IMR-90 (cell line): ENCODE data around the gene FRAS1. TPM values are rescaled to one million over a fixed set of nuclear protein-coding genes. Genes with fewer than 3 reads are reported as not detected.
A peak's percentile ranks its signal among the peaks of the same experiment; 100 is the strongest.

Experiments used
- ATAC-seq: fragments of 200-7000 bp; cut with Tn5 transposase; 2 replicates; pipeline ENCODE4 v1.9.1; 2020; ENCODE audit warnings: low read depth, mild to moderate bottlenecking, moderate library complexity
- BruUV-seq: library from RNA; stranded (reverse); fragments of 400-500 nt; replicated peaks from 2 replicates; lab custom pipeline; 2021; lab: Mats Ljungman, UMichigan
- CTCF ChIA-PET: fragments of 300-600 bp; formaldehyde crosslinking; extraction: SDS; loops from one replicate; lab custom pipeline; 2021; ENCODE audit warnings: antibody characterized with exemption; lab: Yijun Ruan, JAX
- POLR2A ChIA-PET: fragments of 300-600 bp; sonication (Branson Sonifier 250); formaldehyde crosslinking; loops from one replicate; lab custom pipeline; 2022; ENCODE audit warnings: antibody characterized with exemption; ENCODE audit not compliant: unreplicated experiment; lab: Charles Lee
- DNase-seq: peaks from one replicate; pipeline ENCODE4 v3.0.0; 2013
- H2AFZ ChIP-seq: replicated peaks from 2 replicates; pipeline ENCODE3; 2013; ENCODE audit warnings: low read length, mild to moderate bottlenecking; ENCODE audit not compliant: poor library complexity
- H2AK5ac ChIP-seq: 2 replicates; pipeline ENCODE4 v1.6.1; 2013; ENCODE audit warnings: low read depth, low read length, inconsistent platforms
- H2AK9ac ChIP-seq: replicated peaks from 2 replicates; pipeline ENCODE3; 2013; ENCODE audit warnings: mild to moderate bottlenecking, low read depth, low read length, moderate library complexity; ENCODE audit not compliant: poor library complexity
- H2BK120ac ChIP-seq: 2 replicates; pipeline ENCODE4 v1.6.1; 2013; ENCODE audit warnings: low read depth, low read length, inconsistent platforms
- H2BK15ac ChIP-seq: 3 replicates; pipeline ENCODE4 v1.6.1; 2013; ENCODE audit warnings: low read depth, low read length, inconsistent platforms
- H2BK20ac ChIP-seq: 2 replicates; pipeline ENCODE4 v1.6.1; 2013; ENCODE audit warnings: low read depth, mild to moderate bottlenecking, inconsistent platforms, low read length, moderate library complexity
- H2BK5ac ChIP-seq: 2 replicates; pipeline ENCODE4 v1.6.1; 2013; ENCODE audit warnings: mild to moderate bottlenecking, low read depth, low read length, inconsistent platforms; ENCODE audit not compliant: poor library complexity, severe bottlenecking
- H3K14ac ChIP-seq: replicated peaks from 2 replicates; pipeline ENCODE4 v1.6.1; 2013; ENCODE audit warnings: low read depth, low read length, inconsistent platforms
- H3K18ac ChIP-seq: 2 replicates; pipeline ENCODE4 v1.6.1; 2013; ENCODE audit warnings: low read depth, low read length, control low read depth
- H3K23ac ChIP-seq: 2 replicates; pipeline ENCODE4 v1.6.1; 2013; ENCODE audit warnings: low read depth, low read length, inconsistent platforms
- H3K27ac ChIP-seq: 2 replicates; pipeline ENCODE4 v1.5.1; 2013; ENCODE audit warnings: mild to moderate bottlenecking, control low read depth, low read length; ENCODE audit not compliant: insufficient read depth
- H3K27me3 ChIP-seq: 2 replicates; pipeline ENCODE4 v1.6.1; 2013; ENCODE audit warnings: low read length; ENCODE audit not compliant: control insufficient read depth, insufficient read depth
- H3K36me3 ChIP-seq: 2 replicates; pipeline ENCODE4 v1.6.1; 2013; ENCODE audit warnings: low read length, mixed read lengths; ENCODE audit not compliant: control insufficient read depth, insufficient read depth
- H3K4ac ChIP-seq: 2 replicates; pipeline ENCODE4 v1.6.1; 2013; ENCODE audit warnings: low read depth, low read length, inconsistent platforms
- H3K4me1 ChIP-seq: 2 replicates; pipeline ENCODE4 v1.6.1; 2013; ENCODE audit warnings: low read length, mixed read lengths; ENCODE audit not compliant: control insufficient read depth, insufficient read depth
- H3K4me2 ChIP-seq: 2 replicates; pipeline ENCODE4 v1.6.1; 2013; ENCODE audit warnings: low read depth, mild to moderate bottlenecking, control low read depth, low read length, moderate library complexity
- H3K4me3 ChIP-seq: 2 replicates; pipeline ENCODE4 v1.5.1; 2013; ENCODE audit warnings: low read depth, mild to moderate bottlenecking, control low read depth, low read length, moderate library complexity; ENCODE audit not compliant: insufficient read depth
- H3K56ac ChIP-seq: 2 replicates; pipeline ENCODE4 v1.6.1; 2013; ENCODE audit warnings: low read length, inconsistent platforms; ENCODE audit not compliant: insufficient read depth; ENCODE audit errors: extremely low read depth
- H3K79me1 ChIP-seq, 2 experiments: 2 replicates each; pipeline ENCODE4 v1.6.1; 2013; ENCODE audit warnings: low read length in 2 of 2, inconsistent platforms in 1 of 2, low read depth in 1 of 2
- H3K9ac ChIP-seq: 2 replicates; pipeline ENCODE4 v1.6.1; 2013; ENCODE audit warnings: low read depth, low read length, control low read depth
- H3K9me1 ChIP-seq: 2 replicates; pipeline ENCODE4 v1.6.1; 2013; ENCODE audit warnings: low read length, inconsistent platforms; ENCODE audit not compliant: insufficient read depth
- H3K9me3 ChIP-seq: 2 replicates; pipeline ENCODE4 v1.6.1; 2013; ENCODE audit warnings: low read length; ENCODE audit not compliant: control insufficient read depth, insufficient read depth
- H4K20me1 ChIP-seq: 2 replicates; pipeline ENCODE4 v1.6.1; 2013; ENCODE audit warnings: low read length, inconsistent platforms; ENCODE audit not compliant: insufficient read depth
- H4K5ac ChIP-seq: 2 replicates; pipeline ENCODE4 v1.6.1; 2013; ENCODE audit warnings: mild to moderate bottlenecking, low read depth, low read length, control low read depth
- H4K8ac ChIP-seq, 2 experiments: 2 replicates each; pipeline ENCODE4 v1.6.1; 2013; ENCODE audit warnings: low read depth in 2 of 2, low read length in 2 of 2, control low read depth in 1 of 2, inconsistent platforms in 1 of 2
- H4K91ac ChIP-seq: 2 replicates; pipeline ENCODE4 v1.6.1; 2013; ENCODE audit warnings: low read depth, low read length, inconsistent platforms; ENCODE audit not compliant: insufficient read depth
- FOS ChIP-seq: fragments of 150-350 bp; IDR thresholded peaks from 2 replicates; pipeline ENCODE4 v1.6.1; 2016; ENCODE audit warnings: low read depth, low read length
- MAFK ChIP-seq: IDR thresholded peaks from 2 replicates; pipeline ENCODE4 v1.6.1; 2012; ENCODE audit warnings: low read depth, low read length, improper control_type of control experiment
- WGBS, 2 experiments: methylation state at CpG; one replicate each; pipeline versions ENCODE4 v1.1.5 to v1.1.7; 2013; ENCODE audit warnings: missing lambda C conversion rate in 2 of 2; ENCODE audit not compliant: insufficient read length in 1 of 2; ENCODE audit errors: extremely low coverage in 2 of 2; 5-methylcytosine and 5-hydroxymethylcytosine counted together
- dilution Hi-C: fragments of 300-500 bp; cut with HindIII; formaldehyde crosslinking; loops from one replicate; pipeline ENCODE4 v1.14.3; 2018; ENCODE audit warnings: low sequenced_read_pairs; ENCODE audit not compliant: unreplicated experiment
- in situ Hi-C: fragments of 300-500 bp; cut with MboI; formaldehyde crosslinking; loops from 3 replicates; pipeline ENCODE4 v1.14.3; 2019; ENCODE audit warnings: low sequenced_read_pairs, inconsistent platforms, mixed read lengths
- intact Hi-C: fragments of 100-400 bp; cut with micrococcal nuclease; formaldehyde crosslinking; loops from 2 replicates; pipeline ENCODE4 v1.10.0; 2022
- polyA plus RNA-seq, 3 experiments: library from polyadenylated mRNA; depleted of rRNA; stranded (reverse); fragments of >200 nt; gene quantifications; 2 replicates each; pipeline ENCODE4 v1.2.3, GENCODE V29; 2012; ENCODE audit warnings: low replicate concordance in 1 of 3
- total RNA-seq: library from RNA; depleted of rRNA; stranded (reverse); fragments of >200 nt; gene quantifications from 2 replicates; pipeline ENCODE4 v1.2.3, GENCODE V29; 2012

The FRAS1 gene
- total and polyA plus RNA-seq, 2 of the 4 experiments (the other 2 are of a cell fraction): under 0.01 to 0.03 TPM

GRCh38 chr4:78477276-78477675, 420.2 kb downstream of the FRAS1 start:
- no peaks in the 10 kb centered on the region for H3K36me3 ChIP-seq
- ATAC-seq: peak; percentile 49
- H2BK120ac ChIP-seq: no peak overlapping the region
- no peak overlapping the region for H3K4me2 ChIP-seq
- CTCF ChIA-PET: no interaction called here
- H3K9ac ChIP-seq: no peak overlapping the region
- no peak overlapping the region for H4K5ac ChIP-seq
- H3K56ac ChIP-seq: no peak overlapping the region
- WGBS, 2 experiments: no CpG with 5 or more reads among the region's 1 CpG
- H3K79me1 ChIP-seq: no peaks in the 10 kb centered on the region
- H2BK15ac ChIP-seq: no peak overlapping the region
- dilution Hi-C loops (no loop called here), in situ Hi-C loops (no loop called here), intact Hi-C loops (no loop called here)
- no peak overlapping the region for H2AFZ ChIP-seq
- H3K18ac ChIP-seq: no peak overlapping the region
- no peak overlapping the region for H4K8ac ChIP-seq
- peaks cover 2% of the 10 kb centered on the region; the same call in 1 of the 2 replicates for H3K4me1 ChIP-seq
- H2AK5ac ChIP-seq: peak overlapping the region; percentile 51; the same call in 1 of the 2 replicates
- H4K91ac ChIP-seq: no peak overlapping the region
- H2BK20ac ChIP-seq: peak overlapping the region; percentile 5; the same call in 1 of the 2 replicates
- H3K14ac ChIP-seq: peak overlapping the region; percentile 68; the same call in 1 of the 2 replicates
- H3K23ac ChIP-seq: no peak overlapping the region
- BruUV-seq: no TSS peak
- H3K4ac ChIP-seq: no peak overlapping the region; the same call in 1 of the 2 replicates
- H2AK9ac ChIP-seq: no peak overlapping the region
- peak; percentile 60 for DNase-seq
- H2BK5ac ChIP-seq: no peak overlapping the region
- H3K9me3 ChIP-seq: no peaks in the 10 kb centered on the region
- no peak overlapping the region for H3K4me3 ChIP-seq
- H3K27me3 ChIP-seq: peaks cover 4% of the 10 kb centered on the region
- no peaks in the 10 kb centered on the region for H4K20me1 ChIP-seq
- POLR2A ChIA-PET: no interaction called here
- H3K27ac ChIP-seq: no peak overlapping the region
- no peaks in the 10 kb centered on the region; the same call in none of the 2 replicates for H3K9me1 ChIP-seq
- TF ChIP-seq MAFK (no peak), FOS (0 out of 2 replicates have a peak, but pooled peaks have one; percentile 7)
